GM12891 (cell line): ENCODE results near the gene VN1R5.

Experiments used
- POLR2A ChIP-seq: IDR thresholded peaks from 2 replicates; pipeline ENCODE4 v1.6.1; 2011; ENCODE audit warnings: low read depth, low read length, control low read depth
- POLR2AphosphoS5 ChIP-seq: IDR thresholded peaks from 2 replicates; pipeline ENCODE4 v1.6.1; 2011; ENCODE audit warnings: low read depth, low read length, control low read depth
- POU2F2 ChIP-seq: IDR thresholded peaks from 2 replicates; pipeline ENCODE4 v1.6.1; 2011; ENCODE audit warnings: low read depth, mild to moderate bottlenecking, control low read depth, low read length, moderate library complexity
- SPI1 ChIP-seq: IDR thresholded peaks from 2 replicates; pipeline ENCODE4 v1.6.1; 2011; ENCODE audit warnings: low read depth, low read length, control low read depth

- TF ChIP-seq POLR2AphosphoS5 (no peak), POU2F2 (no peak), POLR2A (no peak), SPI1 (no peak)
Measured at GRCh38 chr1:247241691-247242090, 14.2 kb upstream of the VN1R5 start.
